DOHH2 (cell line): ENCODE data around the gene TBC1D16.

ENCODE experiments used
- H3F3A ChIP-seq: fragments of 200-600 bp; sonication (generic), shearing (Covaris generic); 2 replicates; pipeline ENCODE4 v1.6.0; 2016; ENCODE audit warnings: antibody characterized with exemption, mild to moderate bottlenecking; ENCODE audit not compliant: control insufficient read depth, insufficient read depth
- H3K27ac ChIP-seq: fragments of 200-600 bp; sonication (generic); 2 replicates; pipeline ENCODE4 v1.5.1; 2014; ENCODE audit warnings: low read depth, mild to moderate bottlenecking, low read length, moderate library complexity
- H3K27me3 ChIP-seq: fragments of 200-600 bp; sonication (generic); 2 replicates; pipeline ENCODE4 v1.6.1; 2014; ENCODE audit warnings: mild to moderate bottlenecking, low read length, mixed read lengths; ENCODE audit not compliant: control insufficient read depth
- H3K36me3 ChIP-seq: fragments of 200-600 bp; sonication (generic); 2 replicates; pipeline ENCODE4 v1.6.1; 2014; ENCODE audit warnings: mild to moderate bottlenecking, low read length, moderate library complexity, mixed read lengths; ENCODE audit not compliant: control insufficient read depth
- H3K4me1 ChIP-seq: fragments of 200-600 bp; sonication (generic); 2 replicates; pipeline ENCODE4 v1.6.1; 2014; ENCODE audit warnings: mild to moderate bottlenecking, low read length, mixed read lengths; ENCODE audit not compliant: control insufficient read depth
- H3K4me2 ChIP-seq: fragments of 200-600 bp; sonication (generic); 2 replicates; pipeline ENCODE4 v1.6.0; 2014; ENCODE audit warnings: mild to moderate bottlenecking, low read length, moderate library complexity
- H3K4me3 ChIP-seq: fragments of 200-600 bp; sonication (generic); 2 replicates; pipeline ENCODE4 v1.5.1; 2014; ENCODE audit warnings: mild to moderate bottlenecking, low read length, mixed read lengths
- H3K79me2 ChIP-seq: fragments of 200-600 bp; sonication (generic); 2 replicates; pipeline ENCODE4 v1.6.1; 2014; ENCODE audit warnings: mild to moderate bottlenecking, low read length, mixed read lengths; ENCODE audit not compliant: control insufficient read depth
- H3K9me2 ChIP-seq: fragments of 200-600 bp; sonication (generic); replicated peaks from 2 replicates; pipeline ENCODE4 v1.6.1; 2014; ENCODE audit warnings: mild to moderate bottlenecking, low read length, mixed read lengths; ENCODE audit not compliant: control insufficient read depth
- H3K9me3 ChIP-seq: fragments of 200-600 bp; sonication (generic); 2 replicates; pipeline ENCODE4 v1.6.1; 2014; ENCODE audit warnings: antibody characterized with exemption, low read length, mixed read lengths; ENCODE audit not compliant: control insufficient read depth, insufficient read depth
- H4K20me1 ChIP-seq: fragments of 200-600 bp; sonication (generic); 2 replicates; pipeline ENCODE4 v1.6.0; 2014; ENCODE audit warnings: low read depth, mild to moderate bottlenecking, antibody characterized with exemption, low read length, moderate library complexity; ENCODE audit not compliant: control insufficient read depth, insufficient read depth
- CTCF ChIP-seq: fragments of 200-600 bp; sonication (generic); IDR thresholded peaks from one replicate; pipeline ENCODE4 v1.5.1; 2014; ENCODE audit warnings: antibody characterized with exemption, mild to moderate bottlenecking, low read depth, low read length; ENCODE audit not compliant: poor library complexity, severe bottlenecking
- EZH2phosphoT487 ChIP-seq: fragments of 200-600 bp; sonication (generic); IDR thresholded peaks from 2 replicates; pipeline ENCODE4 v1.6.1; 2017; ENCODE audit warnings: borderline replicate concordance, mild to moderate bottlenecking, antibody characterized with exemption, low read length, moderate library complexity, mixed read lengths

The TBC1D16 gene

GRCh38 chr17:79955691-79956440 lies 79.8 kb downstream of the TBC1D16 start:
- Histone ChIP-seq H3K4me3 (no peak overlapping the region), H3K27ac (no peak overlapping the region)

GRCh38 chr17:79955167-79955549 lies 80.5 kb downstream of the TBC1D16 start:
- H3K79me2 ChIP-seq: no peaks in the 10 kb centered on the region
- no peak overlapping the region for H3K4me3 ChIP-seq
- no peak overlapping the region for H3K4me2 ChIP-seq
- no peaks in the 10 kb centered on the region for H3K4me1 ChIP-seq
- no peaks in the 10 kb centered on the region for H3K27me3 ChIP-seq
- TF ChIP-seq EZH2phosphoT487 (no peak), CTCF (no peak)
- no peaks in the 10 kb centered on the region for H3K9me2 ChIP-seq
- no peaks in the 10 kb centered on the region for H3K36me3 ChIP-seq
- H4K20me1 ChIP-seq: no peaks in the 10 kb centered on the region
- H3K27ac ChIP-seq: no peak overlapping the region
- H3K9me3 ChIP-seq: no peaks in the 10 kb centered on the region
- H3F3A ChIP-seq: no peaks in the 10 kb centered on the region

More at GRCh38 chr17:79955691-79956440, 79.8 kb downstream of the TBC1D16 start:
- Histone ChIP-seq H3F3A (no peaks in the 10 kb centered on the region), H3K9me2 (no peaks in the 10 kb centered on the region), H3K4me2 (no peak overlapping the region), H3K36me3 (no peaks in the 10 kb centered on the region), H4K20me1 (no peaks in the 10 kb centered on the region), H3K9me3 (no peaks in the 10 kb centered on the region), H3K79me2 (no peaks in the 10 kb centered on the region), H3K4me1 (no peaks in the 10 kb centered on the region), H3K27me3 (no peaks in the 10 kb centered on the region)
- TF ChIP-seq EZH2phosphoT487 (no peak), CTCF (no peak)

GRCh38 chr17:79954281-79955166 lies 81.1 kb downstream of the TBC1D16 start:
- Histone ChIP-seq H3K27ac (no peak overlapping the region), H4K20me1 (no peaks in the 10 kb centered on the region), H3K4me1 (no peaks in the 10 kb centered on the region)

More at GRCh38 chr17:79954281-79955166, 81.1 kb downstream of the TBC1D16 start:
- H3K27me3 ChIP-seq: no peaks in the 10 kb centered on the region
- no peaks in the 10 kb centered on the region for H3F3A ChIP-seq
- TF ChIP-seq EZH2phosphoT487: no peak
- TF ChIP-seq CTCF: no peak
- H3K9me3 ChIP-seq: no peaks in the 10 kb centered on the region
- H3K4me2 ChIP-seq: no peak overlapping the region
- H3K9me2 ChIP-seq: no peaks in the 10 kb centered on the region
- no peaks in the 10 kb centered on the region for H3K79me2 ChIP-seq
- H3K4me3 ChIP-seq: no peak overlapping the region
- no peaks in the 10 kb centered on the region for H3K36me3 ChIP-seq
